ENCODE data around the gene EN2. TPM values are rescaled to one million over a fixed set of nuclear protein-coding genes. Genes with fewer than 3 reads are reported as not detected.

The EN2 gene
- total RNA-seq, 2 experiments from 2014 or later, result not detected

DNA sequence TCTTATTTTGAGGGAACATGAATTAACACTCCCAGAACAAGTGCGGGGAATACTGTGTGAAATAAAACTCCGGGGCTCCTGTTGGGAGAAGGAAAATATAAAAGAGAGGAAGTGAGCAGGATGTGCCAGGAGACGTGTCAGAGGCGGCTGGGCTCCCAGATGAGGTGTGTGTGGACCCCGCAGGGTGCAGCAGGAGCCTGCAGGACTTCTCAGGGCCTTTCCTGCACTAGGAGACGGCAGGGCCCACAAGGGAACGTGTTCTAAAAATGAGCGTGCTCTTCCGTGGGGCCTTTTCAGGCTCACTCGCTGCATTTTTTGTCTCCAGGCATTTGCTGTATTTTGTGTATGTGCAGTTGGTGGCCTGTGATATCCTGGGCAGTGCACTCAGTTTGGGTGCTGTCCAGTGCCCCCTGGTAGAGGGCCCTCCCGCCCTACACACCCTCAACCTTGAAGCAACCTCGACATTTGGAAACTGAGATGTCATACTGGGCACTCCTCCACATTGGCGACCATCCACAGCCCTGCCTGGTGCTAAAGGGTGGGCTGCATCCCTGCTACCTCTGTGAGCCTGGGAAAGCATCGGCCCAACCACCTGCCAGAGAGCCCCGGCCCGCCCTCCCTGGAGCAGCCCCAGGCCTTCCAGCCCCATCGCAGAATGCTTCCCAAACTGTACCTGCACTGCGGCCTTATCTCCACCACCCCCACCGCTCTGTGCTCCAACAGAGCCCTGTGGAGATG, 35.2 kb upstream of the EN2 start:
- intact Hi-C loops (cut with DNase I, micrococcal nuclease), result no loop called here
- TF ChIP-seq, protein P1, sequence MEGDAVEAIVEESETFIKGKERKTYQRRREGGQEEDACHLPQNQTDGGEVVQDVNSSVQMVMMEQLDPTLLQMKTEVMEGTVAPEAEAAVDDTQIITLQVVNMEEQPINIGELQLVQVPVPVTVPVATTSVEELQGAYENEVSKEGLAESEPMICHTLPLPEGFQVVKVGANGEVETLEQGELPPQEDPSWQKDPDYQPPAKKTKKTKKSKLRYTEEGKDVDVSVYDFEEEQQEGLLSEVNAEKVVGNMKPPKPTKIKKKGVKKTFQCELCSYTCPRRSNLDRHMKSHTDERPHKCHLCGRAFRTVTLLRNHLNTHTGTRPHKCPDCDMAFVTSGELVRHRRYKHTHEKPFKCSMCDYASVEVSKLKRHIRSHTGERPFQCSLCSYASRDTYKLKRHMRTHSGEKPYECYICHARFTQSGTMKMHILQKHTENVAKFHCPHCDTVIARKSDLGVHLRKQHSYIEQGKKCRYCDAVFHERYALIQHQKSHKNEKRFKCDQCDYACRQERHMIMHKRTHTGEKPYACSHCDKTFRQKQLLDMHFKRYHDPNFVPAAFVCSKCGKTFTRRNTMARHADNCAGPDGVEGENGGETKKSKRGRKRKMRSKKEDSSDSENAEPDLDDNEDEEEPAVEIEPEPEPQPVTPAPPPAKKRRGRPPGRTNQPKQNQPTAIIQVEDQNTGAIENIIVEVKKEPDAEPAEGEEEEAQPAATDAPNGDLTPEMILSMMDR (IDR thresholded peaks at IDR 0.05), result no peak
- Mint-ChIP-seq H3K9me3 (no peaks in the 10 kb centered on the region), H3K36me3 (ENCODE audit: low read depth) (no peaks in the 10 kb centered on the region), H3K27ac (no peak overlapping the region), H3K27me3 (peaks cover 39% of the 10 kb centered on the region), H3K4me1 (ENCODE audit: low read depth) (no peaks in the 10 kb centered on the region), H3K4me3 (no peak overlapping the region)
- H3K27ac ChIP-seq (ENCODE audit: low read depth in 1 of 2, low read length in 2 of 2), result no peak overlapping the region
- no peaks in the 10 kb centered on the region for H3K4me1 ChIP-seq (ENCODE audit: insufficient read depth, low read length)
- ChIA-PET POLR2A (no interaction called here), CTCF (no interaction called here)
- DNase-seq, result no peak
- H3K4me3 ChIP-seq (ENCODE audit: low read length), result no peak overlapping the region
- ATAC-seq (ENCODE audit: poor library complexity), result no peak
- H3K36me3 ChIP-seq (ENCODE audit: insufficient read depth, low read length), result no peaks in the 10 kb centered on the region
- peaks cover 0 to 3% of the 10 kb centered on the region in 2 experiments for H3K27me3 ChIP-seq (ENCODE audit: control insufficient read depth in 1 of 2, insufficient read depth in 2 of 2, low read length in 2 of 2)
- H3K9me3 ChIP-seq (ENCODE audit: control insufficient read depth in 1 of 2, insufficient read depth in 1 of 2, low read length in 2 of 2), result peaks cover 0 to 10% of the 10 kb centered on the region in 2 experiments

DNA sequence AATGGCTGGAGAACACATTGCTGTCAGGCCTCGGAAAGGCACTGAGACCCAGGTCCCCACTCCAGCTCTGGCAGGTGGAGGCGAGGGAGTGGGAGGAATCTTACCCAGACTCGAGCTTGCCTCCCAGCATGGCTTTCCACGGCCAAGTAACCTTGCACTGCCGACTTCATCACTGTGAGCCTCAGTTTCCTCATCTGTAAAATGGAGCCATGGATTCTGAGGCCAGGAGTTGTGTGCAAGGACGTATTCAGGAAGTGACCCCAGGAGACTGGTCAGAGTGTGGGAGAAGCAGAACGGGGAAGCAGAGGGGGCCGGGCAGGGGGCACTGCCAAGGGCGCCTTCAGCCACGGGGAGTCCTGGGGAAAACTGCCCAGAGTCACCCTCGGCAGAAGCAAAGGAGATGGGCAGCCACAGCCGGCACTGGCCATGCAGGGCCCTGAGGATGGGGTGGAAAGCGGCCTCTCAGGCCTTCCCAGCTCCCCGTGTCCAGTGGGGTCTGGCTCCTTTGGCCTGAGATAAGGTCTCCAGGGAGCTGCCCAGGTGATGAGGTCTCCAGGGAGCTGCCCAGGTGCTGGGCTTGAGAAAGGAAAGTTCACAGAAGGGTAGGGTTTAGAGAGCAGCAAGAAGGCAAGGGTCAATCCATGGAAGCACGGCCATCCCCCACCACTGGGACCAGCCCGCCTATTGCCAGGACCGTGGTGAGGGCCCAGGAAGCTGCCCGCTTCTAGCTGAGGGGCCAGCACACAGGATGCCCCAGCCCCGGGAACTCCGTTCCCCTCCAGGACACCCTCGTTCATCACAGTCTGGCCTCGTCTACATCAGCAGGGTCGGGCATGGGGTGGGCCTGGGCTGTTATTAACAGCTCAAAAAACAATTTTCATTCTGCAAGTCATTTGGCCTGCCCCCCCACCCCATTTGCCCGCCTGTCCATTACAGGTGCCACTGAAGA, 34.3 kb upstream of the EN2 start:
- no peak for ATAC-seq (ENCODE audit: poor library complexity)
- Histone ChIP-seq H3K27me3 (ENCODE audit: control insufficient read depth in 1 of 2, insufficient read depth in 2 of 2, low read length in 2 of 2) (peaks cover 0 to 3% of the 10 kb centered on the region in 2 experiments), H3K36me3 (ENCODE audit: insufficient read depth, low read length) (no peaks in the 10 kb centered on the region), H3K4me3 (ENCODE audit: low read length) (no peak overlapping the region), H3K4me1 (ENCODE audit: insufficient read depth, low read length) (no peaks in the 10 kb centered on the region), H3K27ac (ENCODE audit: low read depth in 1 of 2, low read length in 2 of 2) (no peak overlapping the region), H3K9me3 (ENCODE audit: control insufficient read depth in 1 of 2, insufficient read depth in 1 of 2, low read length in 2 of 2) (peaks cover 0 to 12% of the 10 kb centered on the region in 2 experiments)
- TF ChIP-seq, protein P1 (IDR thresholded peaks at IDR 0.05), result no peak
- H3K36me3 Mint-ChIP-seq (ENCODE audit: low read depth), result no peaks in the 10 kb centered on the region
- no peak overlapping the region for H3K27ac Mint-ChIP-seq
- DNase-seq, result no peak
- intact Hi-C loops (cut with DNase I, micrococcal nuclease), result no loop called here
- H3K27me3 Mint-ChIP-seq, result peaks cover 39% of the 10 kb centered on the region
- ChIA-PET CTCF (no interaction called here), POLR2A (no interaction called here)
- H3K4me3 Mint-ChIP-seq, result no peak overlapping the region
- no peaks in the 10 kb centered on the region for H3K4me1 Mint-ChIP-seq (ENCODE audit: low read depth)
- H3K9me3 Mint-ChIP-seq, result no peaks in the 10 kb centered on the region

DNA sequence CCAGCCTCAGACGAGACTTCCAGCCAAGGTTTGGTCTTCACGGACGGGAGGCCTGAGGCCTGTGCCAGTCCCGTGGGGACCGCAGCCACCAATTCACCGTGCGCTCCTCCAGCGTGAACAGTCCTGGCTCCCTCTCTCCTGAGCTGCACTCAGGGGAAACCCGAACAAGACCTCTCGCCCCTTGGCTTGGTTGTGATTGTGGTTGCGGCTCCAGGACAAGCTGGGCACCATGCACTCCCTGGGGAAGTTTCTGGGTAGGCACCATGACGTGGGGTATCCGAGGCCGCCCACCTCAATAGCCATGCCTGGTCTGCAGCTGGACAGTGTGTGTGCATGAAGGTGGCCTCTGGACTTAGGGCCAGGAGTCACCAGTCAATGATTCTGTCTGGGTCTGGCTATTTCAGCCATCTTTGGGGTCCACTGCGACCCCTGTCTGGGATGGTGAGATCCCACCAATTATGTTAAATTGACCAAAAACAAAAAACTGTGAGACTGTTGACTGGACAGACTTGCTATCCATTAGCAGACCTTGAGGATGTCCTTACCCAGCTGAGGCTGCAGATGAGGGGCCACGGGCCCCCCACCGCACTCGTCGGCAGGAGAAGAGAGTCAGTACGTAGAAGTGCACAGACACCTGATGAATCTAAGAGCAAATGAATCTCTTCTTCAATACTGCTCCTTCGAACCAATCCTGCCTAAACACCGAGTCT, 33.5 kb upstream of the EN2 start:
- peaks cover 0 to 3% of the 10 kb centered on the region in 2 experiments for H3K27me3 ChIP-seq (ENCODE audit: control insufficient read depth in 1 of 2, insufficient read depth in 2 of 2, low read length in 2 of 2)
- peaks cover 0 to 12% of the 10 kb centered on the region in 2 experiments for H3K9me3 ChIP-seq (ENCODE audit: control insufficient read depth in 1 of 2, insufficient read depth in 1 of 2, low read length in 2 of 2)
- Mint-ChIP-seq H3K27ac (no peak overlapping the region), H3K27me3 (peaks cover 48% of the 10 kb centered on the region), H3K4me3 (no peak overlapping the region), H3K4me1 (ENCODE audit: low read depth) (no peaks in the 10 kb centered on the region), H3K36me3 (ENCODE audit: low read depth) (no peaks in the 10 kb centered on the region), H3K9me3 (no peaks in the 10 kb centered on the region)
- intact Hi-C loops (cut with DNase I, micrococcal nuclease), result no loop called here
- no peak overlapping the region for H3K4me3 ChIP-seq (ENCODE audit: low read length)
- H3K36me3 ChIP-seq (ENCODE audit: insufficient read depth, low read length), result no peaks in the 10 kb centered on the region
- ChIA-PET CTCF (no interaction called here), POLR2A (no interaction called here)
- no peaks in the 10 kb centered on the region for H3K4me1 ChIP-seq (ENCODE audit: insufficient read depth, low read length)
- ATAC-seq (ENCODE audit: poor library complexity) (no peak), DNase-seq (no peak)
- TF ChIP-seq, protein P1 (IDR thresholded peaks at IDR 0.05), result no peak
- H3K27ac ChIP-seq (ENCODE audit: low read depth in 1 of 2, low read length in 2 of 2), result no peak overlapping the region

Data from CD4-positive, alpha-beta T cell (primary cell).